Endothelial cell of umbilical vein (primary cell): Measurements from ENCODE around the gene PKNOX2. TPM values are rescaled to one million over a fixed set of nuclear protein-coding genes. Genes with fewer than 3 reads are reported as not detected.

Source experiments
- BruUV-seq: library from RNA; stranded (reverse); fragments of 400-500 nt; replicated peaks from 2 replicates; lab custom pipeline; 2021; lab: Mats Ljungman, UMichigan
- CTCF ChIA-PET: fragments of 300-600, 350-600 bp; sonication (Branson Sonifier 250); formaldehyde crosslinking; loops from one replicate; lab custom pipeline; 2021; ENCODE audit warnings: antibody characterized with exemption, inconsistent platforms; lab: Charles Lee
- POLR2A ChIA-PET: fragments of 300-600, 350-600 bp; sonication (Branson Sonifier 250); formaldehyde crosslinking; loops from one replicate; lab custom pipeline; 2021; ENCODE audit warnings: antibody characterized with exemption, inconsistent platforms; lab: Charles Lee
- DNase-seq: peaks from one replicate; pipeline ENCODE4 v3.0.0-alpha.2; 2011; ENCODE audit warnings: low read depth, low spot score
- FAIRE-seq: peaks from 2 replicates; lab custom pipeline; 2011; peaks lifted over from hg19 to GRCh38; lab: Jason Lieb, UNC
- H2AFZ ChIP-seq: 2 replicates; pipeline ENCODE4 v1.6.0; 2012; ENCODE audit warnings: low read depth, low read length, control low read depth, inconsistent platforms
- H3K27ac ChIP-seq: 2 replicates; pipeline ENCODE4 v1.5.1; 2011; ENCODE audit warnings: low read depth, mild to moderate bottlenecking, control low read depth, low read length, moderate library complexity; ENCODE audit not compliant: insufficient read depth
- H3K27me3 ChIP-seq, 2 experiments: 2 replicates each; pipeline versions ENCODE4 v1.6.0 to v1.6.1; 2011; ENCODE audit warnings: low read length in 2 of 2, mixed read lengths in 1 of 2; ENCODE audit not compliant: control insufficient read depth in 2 of 2, insufficient read depth in 2 of 2
- H3K36me3 ChIP-seq, 2 experiments: 2 replicates in 1 of 2; 3 replicates in 1 of 2; pipeline ENCODE4 v1.5.1; 2011; ENCODE audit warnings: low read length in 2 of 2, mild to moderate bottlenecking in 1 of 2, moderate library complexity in 1 of 2; ENCODE audit not compliant: control insufficient read depth in 2 of 2, insufficient read depth in 2 of 2; ENCODE audit errors: extremely low read depth in 1 of 2
- H3K4me1 ChIP-seq: 3 replicates; pipeline ENCODE4 v1.5.1; 2011; ENCODE audit warnings: mild to moderate bottlenecking, low read length; ENCODE audit not compliant: control insufficient read depth, insufficient read depth; ENCODE audit errors: extremely low read depth
- H3K4me2 ChIP-seq: 2 replicates; pipeline ENCODE4 v1.6.1; 2011; ENCODE audit warnings: low read length, control low read depth, mixed read lengths; ENCODE audit not compliant: insufficient read depth
- H3K4me3 ChIP-seq, 3 experiments: fragments of 200-600 bp in 1 of 3; sonication (generic), shearing (Covaris generic) in 1 of 3; replicated peaks in 1 of 3; 2 replicates each; pipeline ENCODE4 v1.5.1; 2011 to 2016; ENCODE audit warnings: control low read depth in 3 of 3, low read length in 3 of 3, mild to moderate bottlenecking in 2 of 3, inconsistent platforms in 1 of 3, low read depth in 1 of 3, moderate library complexity in 1 of 3; ENCODE audit not compliant: insufficient read depth in 1 of 3
- H3K79me2 ChIP-seq: 2 replicates; pipeline ENCODE4 v1.6.0; 2012; ENCODE audit warnings: low read length, inconsistent platforms; ENCODE audit not compliant: control insufficient read depth, insufficient read depth
- H3K9ac ChIP-seq: replicated peaks from 2 replicates; pipeline ENCODE3; 2011; ENCODE audit warnings: low read length, control low read depth; ENCODE audit not compliant: insufficient read depth; ENCODE audit errors: extremely low read depth
- H3K9me1 ChIP-seq: replicated peaks from 3 replicates; pipeline ENCODE4 v1.6.0; 2011; ENCODE audit warnings: mild to moderate bottlenecking, low read length; ENCODE audit not compliant: control insufficient read depth, insufficient read depth; ENCODE audit errors: extremely low read depth
- H3K9me3 ChIP-seq: replicated peaks from 2 replicates; pipeline ENCODE4 v1.5.1; 2012; ENCODE audit warnings: low read length, inconsistent platforms; ENCODE audit not compliant: control insufficient read depth, insufficient read depth
- H4K20me1 ChIP-seq: replicated peaks from 2 replicates; pipeline ENCODE3; 2011; ENCODE audit warnings: mild to moderate bottlenecking, low read length; ENCODE audit not compliant: control insufficient read depth, insufficient read depth; ENCODE audit errors: extremely low read depth
- CTCF ChIP-seq, 2 donors: IDR thresholded peaks; 1 replicate in 1 of 2; 2 replicates in 1 of 2; pipeline ENCODE4 v1.5.1; 2011; ENCODE audit warnings: low read length in 2 of 2, mild to moderate bottlenecking in 2 of 2, moderate library complexity in 2 of 2, control low read depth in 1 of 2, inconsistent platforms in 1 of 2, low read depth in 1 of 2; ENCODE audit not compliant: insufficient read depth in 1 of 2; ENCODE audit errors: extremely low read depth in 1 of 2
- GATA2 ChIP-seq: IDR thresholded peaks from 2 replicates; pipeline ENCODE4 v1.7.0; 2011; ENCODE audit warnings: low read depth, mild to moderate bottlenecking, moderate library complexity, mixed read lengths, low read length; ENCODE audit not compliant: insufficient read length, insufficient read depth
- MAX ChIP-seq: IDR thresholded peaks from 2 replicates; pipeline ENCODE4 v1.6.1; 2011; ENCODE audit not compliant: insufficient read depth, insufficient read length
- dilution Hi-C: fragments of 300-500 bp; cut with MboI; formaldehyde crosslinking; loops from one replicate; pipeline ENCODE4 v1.15.0; 2019; ENCODE audit warnings: low sequenced_read_pairs; ENCODE audit not compliant: extremely low pct_ligation_motif_present
- intact Hi-C: fragments of 100-400 bp; cut with micrococcal nuclease; formaldehyde crosslinking; loops from one replicate; pipeline ENCODE4 v1.10.0; 2022
- polyA plus RNA-seq, 4 experiments: library from polyadenylated mRNA; depleted of rRNA in 3 of 4; stranded (reverse) in 3 of 4; unstranded in 1 of 4; fragments of >200 nt; gene quantifications; 2 replicates each; pipeline versions ENCODE4 v1.2.1 to v1.2.3, GENCODE V29; 2011 to 2012; ENCODE audit warnings: missing spikeins in 1 of 4
- total RNA-seq: library from RNA; stranded (reverse); gene quantifications from 2 replicates; pipeline ENCODE4 v1.2.3, GENCODE V29; 2021

PKNOX2 gene
- total and polyA plus RNA-seq, 2 donors (not counting 3 experiments of a cell fraction or from before 2014, with no cell fraction given) = 0.11 to 0.91 TPM

- FAIRE-seq = peak; percentile 68
- BruUV-seq = no TSS peak
- DNase-seq = peak; percentile 67
- no peak overlapping the region for H3K9ac ChIP-seq
- no peaks in the 10 kb centered on the region for H3K27me3 ChIP-seq
- H3K9me3 ChIP-seq = no peaks in the 10 kb centered on the region
- no peaks in the 10 kb centered on the region for H3K36me3 ChIP-seq
- no peaks in the 10 kb centered on the region for H3K79me2 ChIP-seq
- H4K20me1 ChIP-seq = no peaks in the 10 kb centered on the region
- intact Hi-C loops (loop anchor here (1.0 to 5.0 kb wide), 5 partner anchors 31 to 204 kb away; partner anchors contain the start of gene PKNOX2), dilution Hi-C loops (no loop called here)
- H3K9me1 ChIP-seq = no peaks in the 10 kb centered on the region
- H3K4me2 ChIP-seq = no peak overlapping the region
- no peaks in the 10 kb centered on the region for H3K4me1 ChIP-seq
- no peak for TF ChIP-seq MAX
- no peak for TF ChIP-seq GATA2
- peak; percentile 84 to 90 for TF ChIP-seq CTCF (IDR thresholded peaks at IDR 0.05; ENCODE audit: extremely low read depth in 1 of 2, insufficient read depth in 1 of 2, low read depth in 1 of 2, low read length in 2 of 2)
- H3K4me3 ChIP-seq = no peak overlapping the region
- ChIA-PET POLR2A (interaction anchor here (1.0 kb wide), 1 partner anchor 702 kb away, joined by 4 read pairs; no protein-coding TSS in a partner anchor), CTCF (interaction anchor here (0.6 to 6.9 kb wide), 89 partner anchors 11 to 552 kb away, joined by 3 to 188 read pairs (median 5); partner anchors contain the start of genes PKNOX2 and TMEM218)
- H2AFZ ChIP-seq = no peak overlapping the region
- H3K27ac ChIP-seq = no peak overlapping the region
These were observed 181.0 kb downstream of the PKNOX2 start for GRCh38 chr11:125345421-125346178.
